Sigmoid colon (tissue), 7 donors: ENCODE results near the gene NUBP1. TPM values are rescaled to one million over a fixed set of nuclear protein-coding genes. Genes with fewer than 3 reads are reported as not detected.

Experiments
- DNase-seq: peaks from one replicate; pipeline ENCODE4 v3.0.0-alpha.2; 2019
- H3K27ac ChIP-seq, 4 donors: fragments of 200-600 bp; sonication (generic); one replicate each; pipeline ENCODE4 v1.5.1; 2016 to 2019; ENCODE audit warnings: mild to moderate bottlenecking in 1 of 4
- H3K27me3 ChIP-seq, 3 donors: fragments of 200-600 bp; sonication (generic); one replicate each; pipeline ENCODE4 v1.5.1; 2019; ENCODE audit warnings: mild to moderate bottlenecking in 1 of 3
- H3K36me3 ChIP-seq, 4 donors: fragments of 200-600 bp; sonication (generic); one replicate each; pipeline ENCODE4 v1.5.1; 2016 to 2019
- H3K4me1 ChIP-seq, 4 donors: fragments of 200-600 bp; sonication (generic); one replicate each; pipeline ENCODE4 v1.5.1; 2017 to 2019
- H3K4me3 ChIP-seq, 4 donors: fragments of 200-600 bp; sonication (generic); one replicate each; pipeline ENCODE4 v1.5.1; 2017 to 2019; ENCODE audit warnings: mild to moderate bottlenecking in 2 of 4, moderate library complexity in 1 of 4
- H3K9me3 ChIP-seq, 4 donors: fragments of 200-600 bp in 3 of 4; sonication (generic) in 3 of 4; one replicate each; pipeline versions ENCODE4 v1.5.1 to v1.6.1; 2013 to 2019
- CTCF ChIP-seq, 4 experiments: fragments of 450-650 bp in 3 of 4; fragments of 200-600 bp in 1 of 4; IDR thresholded peaks; one replicate each; pipeline ENCODE4 v1.5.1; 2016 to 2019; ENCODE audit warnings: antibody characterized with exemption in 4 of 4, mild to moderate bottlenecking in 3 of 4, moderate library complexity in 2 of 4
- EP300 ChIP-seq, 4 donors: sonication (generic); formaldehyde crosslinking; IDR thresholded peaks; one replicate each; pipeline ENCODE4 v1.6.1; 2017; ENCODE audit warnings: antibody characterized with exemption in 4 of 4
- POLR2A ChIP-seq, 2 donors: fragments of 450-650 bp; IDR thresholded peaks; one replicate each; pipeline ENCODE4 v1.6.1; 2016; ENCODE audit warnings: antibody characterized with exemption in 2 of 2, mild to moderate bottlenecking in 2 of 2, moderate library complexity in 2 of 2
- POLR2AphosphoS5 ChIP-seq, 4 donors: sonication (generic); formaldehyde crosslinking; IDR thresholded peaks; one replicate each; pipeline ENCODE4 v1.6.1; 2017; ENCODE audit warnings: antibody characterized with exemption in 4 of 4
- WGBS, 2 donors: extraction: QIAGEN DNeasy Blood & Tissue Kit; methylation state at CpG; one replicate each; pipeline ENCODE4 v1.1.7; 2013; 5-methylcytosine and 5-hydroxymethylcytosine counted together
- intact Hi-C: fragments of 100-400 bp; cut with DNase I; formaldehyde crosslinking; loops from one replicate; pipeline ENCODE4 v1.15.1; 2023
- polyA plus RNA-seq, 3 donors: library from polyadenylated mRNA; stranded (reverse); fragments of 200-250 nt; gene quantifications; one replicate each; pipeline ENCODE4 v1.2.3, GENCODE V29; 2013
- total RNA-seq, 4 donors: library from RNA; depleted of rRNA; stranded (reverse); fragments of >200 nt; gene quantifications; one replicate each; pipeline ENCODE4 v1.1.0, GENCODE V29; 2016
- donor health status: healthy with polysubstance abuse.
- donor health status: Bipolar disorder and iron deficiency.
- donor health status: healthy.

Gene NUBP1
- total and polyA plus RNA-seq, 7 donors, result 26.3 to 37.6 (median 32.9) TPM

- Histone ChIP-seq H3K9me3 (no peaks in the 10 kb centered on the region), H3K4me1 (no peaks in the 10 kb centered on the region), H3K36me3 (no peaks in the 10 kb centered on the region), H3K27ac (no peak overlapping the region), H3K4me3 (no peak overlapping the region), H3K27me3 (no peaks in the 10 kb centered on the region)
- WGBS, 2 donors, result 86% methylated on average over 3 of the region's 3 CpGs
- DNase-seq, result no peak
- intact Hi-C loops, result no loop called here
- TF ChIP-seq POLR2AphosphoS5 (IDR thresholded peaks at IDR 0.05), result no peak
Measured at GRCh38 chr16:10799736-10800135, 56.1 kb downstream of the NUBP1 start.

DNA sequence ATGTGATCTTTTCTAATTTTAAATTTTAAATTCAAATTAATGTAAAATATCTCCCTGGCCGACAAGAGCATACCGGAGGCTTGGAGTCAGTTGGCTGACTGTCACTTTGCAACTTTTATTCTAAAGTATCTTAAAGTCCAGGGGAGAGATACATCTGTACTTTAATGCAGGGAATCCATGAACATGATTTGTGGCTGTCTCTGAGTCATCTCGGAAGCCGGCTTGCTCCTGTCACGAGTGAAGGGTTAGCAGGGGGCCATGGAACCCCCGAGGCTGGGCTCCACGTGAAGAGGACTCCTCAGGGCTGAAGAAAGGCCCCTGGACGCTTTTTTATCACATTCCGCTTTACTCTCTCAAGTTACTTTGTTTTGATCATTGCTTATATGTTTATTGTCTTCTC lies 61.7 kb downstream of the NUBP1 start:
- H3K27me3 ChIP-seq, result no peaks in the 10 kb centered on the region
- no peak overlapping the region for H3K4me3 ChIP-seq
- H3K9me3 ChIP-seq, result no peaks in the 10 kb centered on the region
- no peak for DNase-seq
- H3K36me3 ChIP-seq, result no peaks in the 10 kb centered on the region
- intact Hi-C loops, result no loop called here
- 78% methylated on average over 9 of the region's 9 CpGs for WGBS, 2 donors
- H3K27ac ChIP-seq, result no peak overlapping the region
- TF ChIP-seq EP300 (IDR thresholded peaks at IDR 0.05) (no peak), POLR2AphosphoS5 (IDR thresholded peaks at IDR 0.05) (no peak), POLR2A (IDR thresholded peaks at IDR 0.05) (no peak)
- H3K4me1 ChIP-seq, result no peaks in the 10 kb centered on the region

DNA sequence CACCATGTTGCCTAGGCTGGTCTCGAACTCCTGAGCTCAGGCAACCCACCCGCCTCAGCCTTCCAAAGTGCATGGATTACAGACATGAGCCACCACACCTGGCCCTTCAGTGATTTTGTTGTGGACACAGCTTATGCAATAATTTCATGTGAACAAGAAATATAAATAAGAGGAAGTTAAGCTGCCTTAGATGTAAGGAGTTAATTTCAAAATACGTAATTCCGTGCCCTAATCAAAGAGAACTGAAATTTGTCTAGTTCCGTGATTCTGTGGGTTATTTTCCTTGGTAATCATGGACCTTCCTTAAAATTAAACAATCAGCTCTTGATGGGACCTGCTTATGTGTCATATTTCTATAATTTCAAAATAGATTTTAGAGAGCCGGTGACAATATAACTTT lies 63.1 kb downstream of the NUBP1 start:
- intact Hi-C loops, result no loop called here
- H3K27ac ChIP-seq, result no peak overlapping the region
- H3K4me1 ChIP-seq, result no peaks in the 10 kb centered on the region
- 84 to 88% methylated on average over 6 of the region's 6 CpGs for WGBS, 2 donors
- H3K36me3 ChIP-seq, result no peaks in the 10 kb centered on the region
- TF ChIP-seq EP300 (IDR thresholded peaks at IDR 0.05) (no peak), POLR2AphosphoS5 (IDR thresholded peaks at IDR 0.05) (no peak), POLR2A (IDR thresholded peaks at IDR 0.05) (no peak), CTCF (IDR thresholded peaks at IDR 0.05) (no peak)
- DNase-seq, result no peak
- no peak overlapping the region for H3K4me3 ChIP-seq
- no peaks in the 10 kb centered on the region for H3K9me3 ChIP-seq
- no peaks in the 10 kb centered on the region for H3K27me3 ChIP-seq

GRCh38 chr16:10808218-10808617 lies 64.6 kb downstream of the NUBP1 start:
- H3K36me3 ChIP-seq, result no peaks in the 10 kb centered on the region
- intact Hi-C loops, result no loop called here
- no peak for DNase-seq
- no peak overlapping the region for H3K4me3 ChIP-seq
- H3K4me1 ChIP-seq, result no peaks in the 10 kb centered on the region
- TF ChIP-seq POLR2AphosphoS5 (IDR thresholded peaks at IDR 0.05) (no peak), EP300 (IDR thresholded peaks at IDR 0.05) (no peak), POLR2A (IDR thresholded peaks at IDR 0.05) (no peak), CTCF (IDR thresholded peaks at IDR 0.05) (no peak)
- H3K27ac ChIP-seq, result no peak overlapping the region
- 80 to 88% methylated on average over 3 of the region's 3 CpGs for WGBS, 2 donors
- no peaks in the 10 kb centered on the region for H3K27me3 ChIP-seq
- H3K9me3 ChIP-seq, result no peaks in the 10 kb centered on the region

- Histone ChIP-seq H3K4me3 (no peak overlapping the region), H3K9me3 (no peaks in the 10 kb centered on the region), H3K4me1 (no peaks in the 10 kb centered on the region), H3K27me3 (no peaks in the 10 kb centered on the region), H3K36me3 (no peaks in the 10 kb centered on the region), H3K27ac (no peak overlapping the region)
- intact Hi-C loops, result no loop called here
- TF ChIP-seq EP300 (IDR thresholded peaks at IDR 0.05), result no peak
- TF ChIP-seq POLR2AphosphoS5 (IDR thresholded peaks at IDR 0.05), result no peak
- no peak for TF ChIP-seq CTCF (IDR thresholded peaks at IDR 0.05)
- TF ChIP-seq POLR2A (IDR thresholded peaks at IDR 0.05), result no peak
- WGBS, 2 donors, result 86 to 92% methylated on average over 3 of the region's 3 CpGs
- DNase-seq, result no peak
Measured at GRCh38 chr16:10808850-10809249, 65.2 kb downstream of the NUBP1 start.

- no peaks in the 10 kb centered on the region for H3K36me3 ChIP-seq
- TF ChIP-seq EP300 (IDR thresholded peaks at IDR 0.05) (no peak), POLR2A (IDR thresholded peaks at IDR 0.05) (no peak)
- DNase-seq, result no peak
- H3K4me1 ChIP-seq, result no peaks in the 10 kb centered on the region
- 92 to 95% methylated on average over 3 of the region's 3 CpGs for WGBS, 2 donors
- no peak overlapping the region for H3K27ac ChIP-seq
- intact Hi-C loops, result no loop called here
- H3K27me3 ChIP-seq, result no peaks in the 10 kb centered on the region
- no peaks in the 10 kb centered on the region for H3K9me3 ChIP-seq
- H3K4me3 ChIP-seq, result no peak overlapping the region
Measured at GRCh38 chr16:10809706-10810105, 66.1 kb downstream of the NUBP1 start.
